Endothelial cell of umbilical vein (primary cell): Measurements from ENCODE around the gene OSBPL9. TPM values are rescaled to one million over a fixed set of nuclear protein-coding genes. Genes with fewer than 3 reads are reported as not detected.
"Not testable (repeated sequence)": the region's sequence is repeated elsewhere in the genome, so short reads cannot be mapped to it uniquely, and the experiment has no call there.

Source experiments
- BruUV-seq: library from RNA; stranded (reverse); fragments of 400-500 nt; replicated peaks from 2 replicates; lab custom pipeline; 2021; lab: Mats Ljungman, UMichigan
- CTCF ChIA-PET: fragments of 300-600, 350-600 bp; sonication (Branson Sonifier 250); formaldehyde crosslinking; loops from one replicate; lab custom pipeline; 2021; ENCODE audit warnings: antibody characterized with exemption, inconsistent platforms; lab: Charles Lee
- POLR2A ChIA-PET: fragments of 300-600, 350-600 bp; sonication (Branson Sonifier 250); formaldehyde crosslinking; loops from one replicate; lab custom pipeline; 2021; ENCODE audit warnings: antibody characterized with exemption, inconsistent platforms; lab: Charles Lee
- DNase-seq: peaks from one replicate; pipeline ENCODE4 v3.0.0-alpha.2; 2011; ENCODE audit warnings: low read depth, low spot score
- FAIRE-seq: peaks from 2 replicates; lab custom pipeline; 2011; peaks lifted over from hg19 to GRCh38; lab: Jason Lieb, UNC
- H2AFZ ChIP-seq: 2 replicates; pipeline ENCODE4 v1.6.0; 2012; ENCODE audit warnings: low read depth, low read length, control low read depth, inconsistent platforms
- H3K27ac ChIP-seq: 2 replicates; pipeline ENCODE4 v1.5.1; 2011; ENCODE audit warnings: low read depth, mild to moderate bottlenecking, control low read depth, low read length, moderate library complexity; ENCODE audit not compliant: insufficient read depth
- H3K27me3 ChIP-seq, 2 experiments: 2 replicates each; pipeline versions ENCODE4 v1.6.0 to v1.6.1; 2011; ENCODE audit warnings: low read length in 2 of 2, mixed read lengths in 1 of 2; ENCODE audit not compliant: control insufficient read depth in 2 of 2, insufficient read depth in 2 of 2
- H3K36me3 ChIP-seq, 2 experiments: 2 replicates in 1 of 2; 3 replicates in 1 of 2; pipeline ENCODE4 v1.5.1; 2011; ENCODE audit warnings: low read length in 2 of 2, mild to moderate bottlenecking in 1 of 2, moderate library complexity in 1 of 2; ENCODE audit not compliant: control insufficient read depth in 2 of 2, insufficient read depth in 2 of 2; ENCODE audit errors: extremely low read depth in 1 of 2
- H3K4me1 ChIP-seq: 3 replicates; pipeline ENCODE4 v1.5.1; 2011; ENCODE audit warnings: mild to moderate bottlenecking, low read length; ENCODE audit not compliant: control insufficient read depth, insufficient read depth; ENCODE audit errors: extremely low read depth
- H3K4me2 ChIP-seq: 2 replicates; pipeline ENCODE4 v1.6.1; 2011; ENCODE audit warnings: low read length, control low read depth, mixed read lengths; ENCODE audit not compliant: insufficient read depth
- H3K4me3 ChIP-seq, 3 experiments: fragments of 200-600 bp in 1 of 3; sonication (generic), shearing (Covaris generic) in 1 of 3; replicated peaks in 1 of 3; 2 replicates each; pipeline ENCODE4 v1.5.1; 2011 to 2016; ENCODE audit warnings: control low read depth in 3 of 3, low read length in 3 of 3, mild to moderate bottlenecking in 2 of 3, inconsistent platforms in 1 of 3, low read depth in 1 of 3, moderate library complexity in 1 of 3; ENCODE audit not compliant: insufficient read depth in 1 of 3
- H3K79me2 ChIP-seq: 2 replicates; pipeline ENCODE4 v1.6.0; 2012; ENCODE audit warnings: low read length, inconsistent platforms; ENCODE audit not compliant: control insufficient read depth, insufficient read depth
- H3K9ac ChIP-seq: replicated peaks from 2 replicates; pipeline ENCODE3; 2011; ENCODE audit warnings: low read length, control low read depth; ENCODE audit not compliant: insufficient read depth; ENCODE audit errors: extremely low read depth
- H3K9me1 ChIP-seq: replicated peaks from 3 replicates; pipeline ENCODE4 v1.6.0; 2011; ENCODE audit warnings: mild to moderate bottlenecking, low read length; ENCODE audit not compliant: control insufficient read depth, insufficient read depth; ENCODE audit errors: extremely low read depth
- H3K9me3 ChIP-seq: replicated peaks from 2 replicates; pipeline ENCODE4 v1.5.1; 2012; ENCODE audit warnings: low read length, inconsistent platforms; ENCODE audit not compliant: control insufficient read depth, insufficient read depth
- H4K20me1 ChIP-seq: replicated peaks from 2 replicates; pipeline ENCODE3; 2011; ENCODE audit warnings: mild to moderate bottlenecking, low read length; ENCODE audit not compliant: control insufficient read depth, insufficient read depth; ENCODE audit errors: extremely low read depth
- EZH2 ChIP-seq: IDR thresholded peaks from 2 replicates; pipeline ENCODE4 v1.6.1; 2012; ENCODE audit warnings: borderline replicate concordance, low read depth, mild to moderate bottlenecking, moderate library complexity, low read length, inconsistent platforms; ENCODE audit not compliant: severe bottlenecking
- GATA2 ChIP-seq: IDR thresholded peaks from 2 replicates; pipeline ENCODE4 v1.7.0; 2011; ENCODE audit warnings: low read depth, mild to moderate bottlenecking, moderate library complexity, mixed read lengths, low read length; ENCODE audit not compliant: insufficient read length, insufficient read depth
- JUN ChIP-seq: IDR thresholded peaks from 2 replicates; pipeline ENCODE4 v1.6.1; 2011; ENCODE audit warnings: borderline replicate concordance, low read depth; ENCODE audit not compliant: insufficient read length, insufficient read depth
- MYC ChIP-seq: IDR thresholded peaks from one replicate; pipeline ENCODE4 v1.6.1; 2011; ENCODE audit warnings: mild to moderate bottlenecking, low read depth, low read length
- POLR2A ChIP-seq: IDR thresholded peaks from 2 replicates; pipeline ENCODE4 v1.6.1; 2012; ENCODE audit warnings: low read depth, mild to moderate bottlenecking, control low read depth, low read length
- POLR2AphosphoS5 ChIP-seq: IDR thresholded peaks from 2 replicates; pipeline ENCODE4 v1.6.1; 2012; ENCODE audit warnings: low read depth, mild to moderate bottlenecking, control low read depth, low read length, moderate library complexity; ENCODE audit not compliant: insufficient read depth
- dilution Hi-C: fragments of 300-500 bp; cut with MboI; formaldehyde crosslinking; loops from one replicate; pipeline ENCODE4 v1.15.0; 2019; ENCODE audit warnings: low sequenced_read_pairs; ENCODE audit not compliant: extremely low pct_ligation_motif_present
- intact Hi-C: fragments of 100-400 bp; cut with micrococcal nuclease; formaldehyde crosslinking; loops from one replicate; pipeline ENCODE4 v1.10.0; 2022
- polyA plus RNA-seq, 4 experiments: library from polyadenylated mRNA; depleted of rRNA in 3 of 4; stranded (reverse) in 3 of 4; unstranded in 1 of 4; fragments of >200 nt; gene quantifications; 2 replicates each; pipeline versions ENCODE4 v1.2.1 to v1.2.3, GENCODE V29; 2011 to 2012; ENCODE audit warnings: missing spikeins in 1 of 4
- total RNA-seq: library from RNA; stranded (reverse); gene quantifications from 2 replicates; pipeline ENCODE4 v1.2.3, GENCODE V29; 2021
- TF ChIP-seq, protein P1 (sequence below): IDR thresholded peaks from 2 replicates; pipeline ENCODE4 v1.6.1; 2011; ENCODE audit not compliant: insufficient read depth, insufficient read length

OSBPL9 gene
- total and polyA plus RNA-seq, 2 donors (not counting 3 experiments of a cell fraction or from before 2014, with no cell fraction given): 46.2 to 80.3 TPM

DNA sequence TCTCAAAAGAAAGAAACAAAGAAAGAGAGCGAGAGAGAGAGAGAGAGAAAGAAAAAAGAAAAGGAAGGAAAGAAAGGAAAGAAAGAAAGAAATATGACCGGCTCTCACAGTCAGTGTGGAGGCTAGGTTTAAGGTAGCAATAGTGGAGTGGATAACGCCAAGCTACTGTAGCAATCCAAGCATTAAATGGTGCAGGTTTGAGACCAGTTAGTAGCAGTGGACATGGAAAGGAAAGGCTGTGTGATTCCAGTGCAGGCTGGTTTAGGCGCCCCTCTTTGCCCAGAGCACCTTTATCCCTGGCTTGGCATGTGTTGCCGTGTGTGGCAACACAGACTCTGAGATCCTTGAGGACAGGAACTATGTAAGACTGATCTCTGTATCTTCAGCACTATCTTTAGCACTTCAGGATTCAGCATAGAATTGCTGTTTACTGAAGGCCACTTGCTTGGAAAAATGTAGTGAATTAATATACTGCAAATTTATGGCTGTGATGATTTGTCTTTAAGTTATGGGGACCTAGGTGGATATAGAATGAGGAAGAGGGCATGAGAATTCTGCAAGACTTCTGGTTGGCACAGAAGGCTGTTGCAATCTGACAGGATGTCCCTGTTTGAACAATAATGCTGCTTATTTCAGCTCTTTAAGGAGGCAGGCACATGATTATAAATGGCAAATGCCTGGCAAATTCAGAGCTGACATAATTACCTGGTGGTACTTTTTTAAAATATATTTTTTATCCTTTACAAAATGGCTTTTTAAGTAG is 10.8 kb upstream of the OSBPL9 start:
- no peak for FAIRE-seq
- Histone ChIP-seq H3K4me2 (no peak overlapping the region), H3K27ac (no peak overlapping the region), H3K9me1 (no peaks in the 10 kb centered on the region), H3K79me2 (no peaks in the 10 kb centered on the region), H3K4me1 (no peaks in the 10 kb centered on the region), H3K27me3 (peaks cover 0 to 7% of the 10 kb centered on the region in 2 experiments), H2AFZ (no peak overlapping the region), H3K9me3 (no peaks in the 10 kb centered on the region), H4K20me1 (no peaks in the 10 kb centered on the region), H3K9ac (no peak overlapping the region), H3K36me3 (no peaks in the 10 kb centered on the region), H3K4me3 (no peak overlapping the region)
- intact Hi-C loops: no loop called here
- no peak for TF ChIP-seq JUN
- no peak for TF ChIP-seq MYC
- TF ChIP-seq POLR2A: no peak
- no TSS peak for BruUV-seq
- no peak for DNase-seq
- ChIA-PET POLR2A (interaction anchor here (0.5 kb wide), 1 partner anchor 11 kb away, joined by 5 read pairs; no protein-coding TSS in a partner anchor), CTCF (interaction anchor here (1.2 kb wide), 1 partner anchor 37 kb away, joined by 3 read pairs; no protein-coding TSS in a partner anchor)
- dilution Hi-C loops: no loop called here

GRCh38 chr1:51607681-51608095 is 9.2 kb upstream of the OSBPL9 start:
- DNase-seq (no peak), FAIRE-seq (no peak)
- TF ChIP-seq, protein P1, sequence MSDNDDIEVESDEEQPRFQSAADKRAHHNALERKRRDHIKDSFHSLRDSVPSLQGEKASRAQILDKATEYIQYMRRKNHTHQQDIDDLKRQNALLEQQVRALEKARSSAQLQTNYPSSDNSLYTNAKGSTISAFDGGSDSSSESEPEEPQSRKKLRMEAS: no peak
- TF ChIP-seq POLR2AphosphoS5 (no peak), EZH2 (no peak), GATA2 (no peak)
- dilution Hi-C loops (no loop called here), intact Hi-C loops (no loop called here)
- no peaks in the 10 kb centered on the region for H3K9me1 ChIP-seq
- H3K79me2 ChIP-seq: no peaks in the 10 kb centered on the region
- H2AFZ ChIP-seq: no peak overlapping the region
- H3K27ac ChIP-seq: no peak overlapping the region
- no peak overlapping the region for H3K4me2 ChIP-seq
- H4K20me1 ChIP-seq: no peaks in the 10 kb centered on the region
- POLR2A ChIA-PET: no interaction called here
- no peak overlapping the region for H3K4me3 ChIP-seq
- CTCF ChIA-PET: interaction anchor here (0.7 to 1.2 kb wide), 2 partner anchors 38 to 163 kb away, joined by 3 read pairs; no protein-coding TSS in a partner anchor
- H3K9me3 ChIP-seq: no peaks in the 10 kb centered on the region
- no peaks in the 10 kb centered on the region for H3K4me1 ChIP-seq
- no TSS peak for BruUV-seq
- no peaks in the 10 kb centered on the region for H3K36me3 ChIP-seq
- peaks cover 3 to 6% of the 10 kb centered on the region in 2 experiments for H3K27me3 ChIP-seq
- H3K9ac ChIP-seq: no peak overlapping the region

DNA sequence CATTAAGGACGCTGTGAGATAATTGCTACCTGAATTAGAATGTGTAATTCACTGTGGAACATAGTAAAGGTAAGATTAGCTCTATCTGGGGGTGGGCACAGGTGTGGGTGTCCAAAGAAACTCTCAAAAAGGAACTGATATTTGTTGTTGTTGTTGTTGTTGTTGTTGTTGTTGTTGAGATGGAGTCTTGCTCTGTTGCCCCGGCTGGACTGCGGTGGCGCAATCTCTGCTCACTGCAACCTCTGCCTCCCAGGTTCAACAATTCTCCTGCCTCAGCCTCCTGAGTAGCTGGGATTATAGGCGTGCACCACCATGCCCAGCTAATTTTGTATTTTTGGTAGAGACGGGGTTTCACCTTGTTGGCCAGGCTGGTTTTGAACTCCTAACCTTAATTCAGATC is 6.8 kb upstream of the OSBPL9 start:
- H4K20me1 ChIP-seq, intact Hi-C loops, H3K79me2 ChIP-seq, dilution Hi-C loops, H3K9me3 ChIP-seq, H3K4me3 ChIP-seq, H2AFZ ChIP-seq, FAIRE-seq, H3K4me1 ChIP-seq, DNase-seq, H3K27ac ChIP-seq, POLR2A ChIA-PET, H3K4me2 ChIP-seq, H3K9ac ChIP-seq, BruUV-seq, H3K9me1 ChIP-seq, H3K36me3 ChIP-seq, H3K27me3 ChIP-seq: not testable (repeated sequence)
- CTCF ChIA-PET: interaction anchor here (0.9 to 1.6 kb wide), 4 partner anchors 9 to 158 kb away, joined by 3 to 5 read pairs (median 3); no protein-coding TSS in a partner anchor
